ENCODE measurements around the gene HDAC7.
"Not testable (repeated sequence)": the region's sequence is repeated elsewhere in the genome, so short reads cannot be mapped to it uniquely, and the experiment has no call there.

Gene HDAC7

DNA sequence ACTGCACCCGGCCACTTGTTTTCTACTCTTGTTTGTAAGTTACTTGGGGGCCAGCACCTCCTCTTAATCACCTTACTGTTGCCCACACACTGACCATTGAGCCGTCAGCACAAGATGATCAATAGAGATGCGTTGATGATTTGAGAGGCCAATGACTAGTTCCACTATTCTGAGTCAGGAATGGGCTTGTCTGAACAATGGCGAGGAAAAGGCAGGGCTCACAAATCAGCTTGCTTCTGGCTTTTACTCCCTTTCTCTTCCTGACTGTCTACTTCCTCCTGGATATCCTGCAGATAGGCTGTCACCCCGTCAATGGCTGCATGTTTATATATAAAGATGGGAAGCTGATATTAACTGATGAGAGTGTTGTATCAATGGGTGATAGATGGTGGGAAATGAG is 29.1 kb upstream of the HDAC7 start:
- DNase-seq, result no peak

DNA sequence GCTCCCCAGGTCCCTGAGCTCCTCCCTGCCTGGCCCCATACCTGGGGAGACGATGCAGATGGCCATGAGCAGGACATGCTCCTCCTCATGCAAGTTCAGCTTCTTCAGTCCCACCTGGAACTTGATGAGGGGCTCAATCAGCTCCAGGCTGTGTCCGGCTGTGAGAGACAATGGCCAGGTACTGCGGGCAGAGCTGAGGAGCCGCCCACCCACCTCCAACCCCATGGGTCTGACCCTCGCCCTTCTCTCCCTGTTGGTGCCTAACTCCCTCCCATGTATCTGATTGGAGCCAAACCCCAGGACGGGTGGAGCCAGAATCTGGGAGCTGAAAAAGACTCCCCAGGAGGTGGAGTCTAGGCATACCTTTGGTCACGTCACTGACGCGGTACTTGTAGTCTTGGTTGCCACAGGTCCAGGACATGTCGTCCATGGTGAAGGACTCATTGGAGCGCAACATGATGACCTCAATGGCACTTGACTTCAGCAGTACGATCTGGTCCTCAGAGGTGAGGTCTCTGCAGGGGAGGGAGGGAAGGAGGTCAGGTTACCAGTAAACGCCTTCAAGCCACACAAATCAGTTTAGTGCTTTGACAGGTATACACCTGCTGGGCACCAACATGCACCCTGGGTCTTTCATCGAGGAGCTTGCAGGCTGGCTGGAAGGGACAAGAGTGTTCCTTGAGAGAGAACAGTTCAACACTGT is 26.7 kb upstream of the HDAC7 start:
- no peak for DNase-seq

DNA sequence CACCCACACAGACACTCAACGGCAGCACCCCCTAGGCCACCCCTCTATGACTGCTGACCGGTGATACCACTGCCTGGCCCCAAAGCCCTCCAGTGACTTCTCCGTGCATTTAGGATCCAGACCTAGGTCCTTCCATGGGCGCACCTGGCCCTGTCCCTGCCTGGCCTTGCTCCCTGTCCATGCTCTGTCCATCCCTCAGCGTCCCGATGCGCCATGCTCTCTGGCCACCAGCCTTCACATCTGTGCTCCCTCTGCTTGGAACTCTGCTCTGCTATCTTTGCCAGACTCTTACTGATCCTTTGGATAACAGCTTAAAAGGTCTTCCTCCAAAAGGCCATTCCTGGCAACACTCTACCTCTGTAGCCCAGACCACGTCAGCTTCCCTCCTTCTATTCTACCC is 25.4 kb upstream of the HDAC7 start:
- DNase-seq, result no peak

- DNase-seq, result no peak
Measured at GRCh38 chr12:47844264-47845019, 24.7 kb upstream of the HDAC7 start.

GRCh38 chr12:47843226-47843980 is 23.7 kb upstream of the HDAC7 start:
- no peak for DNase-seq

DNA sequence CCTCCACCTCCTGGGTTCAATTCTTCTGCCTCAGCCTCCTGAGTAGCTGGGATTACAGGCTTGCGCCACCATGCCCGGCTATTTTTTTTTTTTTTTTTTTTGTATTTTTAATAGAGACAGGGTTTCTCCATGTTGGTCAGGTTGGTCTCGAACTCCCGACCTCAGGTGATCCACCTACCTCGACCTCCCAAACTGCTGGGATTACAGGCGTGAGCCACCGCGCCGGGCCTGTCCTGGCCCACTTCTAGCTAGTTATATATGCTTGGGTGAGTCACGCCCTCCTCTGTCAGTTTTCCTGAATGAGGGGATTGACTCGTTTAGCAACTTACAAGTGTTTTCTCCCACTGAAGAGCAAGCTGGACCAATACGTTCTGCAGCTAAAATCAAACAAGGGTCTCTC is 22.8 kb upstream of the HDAC7 start:
- DNase-seq, result not testable (repeated sequence)

DNA sequence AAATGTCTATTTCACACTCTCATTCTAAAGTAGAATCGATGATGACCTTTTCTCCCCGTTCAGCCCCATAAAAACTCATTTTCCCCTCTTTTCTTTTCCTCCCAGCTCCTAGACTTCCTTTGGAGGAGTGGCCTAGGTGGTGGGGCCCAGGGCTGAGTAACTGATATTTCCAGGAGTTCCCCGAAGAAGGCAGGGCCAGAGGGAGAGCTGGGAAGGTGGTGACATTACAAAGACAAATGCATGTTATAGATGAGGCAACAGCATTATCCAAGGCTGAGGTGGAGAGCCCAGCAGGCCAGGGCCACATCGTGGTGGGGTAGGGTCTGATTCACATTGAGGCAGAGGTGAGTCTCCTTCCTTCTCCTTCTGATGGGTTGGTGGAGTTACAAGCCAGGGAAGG is 22.2 kb upstream of the HDAC7 start:
- DNase-seq, result no peak

- DNase-seq, result no peak
Measured at GRCh38 chr12:47841501-47841900, 21.8 kb upstream of the HDAC7 start.

DNA sequence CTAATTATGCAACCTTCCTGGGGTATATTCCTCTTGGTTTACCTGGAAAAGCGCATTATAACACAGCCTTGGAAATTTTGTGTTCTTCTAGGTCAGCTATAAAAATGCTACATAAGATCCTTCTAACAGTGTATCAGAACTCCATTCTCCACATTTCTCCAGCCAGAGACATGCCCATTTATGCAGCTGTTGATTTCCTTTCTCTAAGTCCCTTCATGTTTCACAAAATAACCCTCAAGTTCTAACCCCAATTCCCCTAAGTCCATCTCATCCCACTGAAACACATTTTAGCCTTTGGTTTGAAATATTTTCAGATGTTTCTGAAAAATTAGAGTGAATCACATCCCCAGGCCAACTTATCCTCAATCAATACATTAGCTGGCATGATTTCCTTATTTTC is 20.9 kb upstream of the HDAC7 start:
- no peak for DNase-seq

DNA sequence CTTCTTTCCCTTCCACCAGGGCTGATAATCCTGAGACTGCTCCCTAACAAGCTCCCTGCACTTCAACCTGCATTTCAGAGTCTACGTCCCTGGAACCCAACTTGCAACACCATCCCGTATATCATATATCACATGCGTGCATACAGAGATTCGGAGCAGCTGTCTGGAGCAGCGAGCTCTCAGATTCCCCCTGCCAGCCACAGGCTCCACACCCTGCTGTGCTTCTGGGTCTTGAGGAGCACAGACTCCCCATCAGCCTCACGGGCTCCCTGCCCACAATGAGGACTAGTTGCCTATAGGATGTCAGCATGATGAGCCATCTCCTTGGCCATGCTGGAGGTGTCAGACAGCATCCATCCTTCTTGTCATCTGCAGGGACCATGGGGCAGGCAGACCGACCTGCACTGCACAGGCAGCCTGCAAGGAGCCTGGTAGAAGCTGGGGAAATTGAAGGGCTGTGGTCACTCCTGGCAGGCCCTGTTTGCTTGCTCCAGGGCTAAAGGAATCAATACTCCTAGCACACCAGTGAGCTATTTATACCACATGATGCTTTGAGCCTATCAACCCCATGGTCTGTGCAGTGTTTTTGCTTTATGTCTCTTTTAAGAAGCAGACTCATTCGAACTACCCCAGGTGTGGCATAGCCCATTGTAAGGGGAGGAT is 19.6 kb upstream of the HDAC7 start:
- DNase-seq, result no peak

GRCh38 chr12:47838286-47838931 is 18.7 kb upstream of the HDAC7 start:
- no peak for DNase-seq

GRCh38 chr12:47837190-47838171 is 17.8 kb upstream of the HDAC7 start:
- no peak for DNase-seq

- DNase-seq, result no peak
Measured at GRCh38 chr12:47835831-47836155, 16.1 kb upstream of the HDAC7 start.

GRCh38 chr12:47835006-47835830 is 15.5 kb upstream of the HDAC7 start:
- no peak for DNase-seq

DNA sequence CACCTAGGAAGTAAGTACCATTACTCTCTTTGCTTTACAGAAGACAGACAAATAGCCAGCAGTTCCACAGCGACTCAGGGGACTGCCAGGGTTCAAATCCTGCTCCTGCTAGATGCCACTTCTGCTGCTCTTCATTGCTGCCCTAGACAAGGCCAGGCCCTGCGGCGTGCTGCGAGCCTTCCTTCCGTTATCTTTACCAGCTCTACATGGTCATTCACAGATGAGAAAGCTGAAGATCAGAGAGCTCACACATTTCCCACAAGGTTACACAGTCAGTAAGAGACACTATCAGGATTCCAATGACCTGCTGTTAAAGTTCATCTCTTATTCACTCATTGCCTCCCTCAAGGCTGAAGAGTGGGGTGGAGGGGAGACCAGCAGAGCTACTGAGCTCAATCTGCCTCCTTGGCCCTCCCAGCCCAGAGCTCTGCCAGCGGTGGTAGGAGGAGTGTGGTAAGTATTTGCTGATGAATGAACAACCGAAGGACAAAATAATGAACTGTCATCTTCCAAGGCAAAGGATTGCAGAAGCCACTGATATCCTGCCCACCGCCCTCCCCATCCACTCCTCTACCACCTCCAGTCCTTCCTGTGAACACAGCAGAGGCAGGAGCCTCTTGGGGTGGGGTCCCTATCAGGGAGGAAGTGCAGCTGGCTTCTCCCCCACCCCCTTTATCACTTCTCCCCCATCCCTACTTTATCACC is 14.6 kb upstream of the HDAC7 start:
- no peak for DNase-seq

DNA sequence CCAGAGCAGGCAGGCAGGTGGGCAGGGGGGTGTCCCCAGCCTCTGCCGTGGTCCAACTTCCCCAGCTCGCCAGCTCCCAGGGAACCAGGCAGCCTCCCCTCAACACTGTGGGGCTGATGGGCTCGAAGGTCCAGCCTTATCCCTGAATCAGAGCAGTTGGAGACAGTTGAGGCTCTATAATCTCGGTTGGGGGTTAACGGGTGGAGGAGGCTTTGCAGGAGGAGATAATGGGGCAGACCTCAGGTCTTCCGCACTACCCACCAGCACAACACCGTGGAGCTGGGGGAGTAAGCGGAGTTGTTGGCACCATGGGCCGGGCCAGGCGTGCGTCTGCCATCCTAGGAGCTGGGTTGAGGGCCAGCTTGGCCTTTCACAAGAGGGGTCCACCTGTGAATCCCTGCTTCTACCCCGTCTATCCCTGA is 13.9 kb upstream of the HDAC7 start:
- DNase-seq, result no peak

- DNase-seq, result no peak
Measured at GRCh38 chr12:47832263-47832933, 12.7 kb upstream of the HDAC7 start.

GRCh38 chr12:47829584-47829983 is 9.9 kb upstream of the HDAC7 start:
- no peak for DNase-seq

- DNase-seq, result peak; percentile 81
Measured at GRCh38 chr12:47828976-47829482, 9.3 kb upstream of the HDAC7 start.
